ENCODE results near the gene ANKS1B.

Gene ANKS1B

GRCh38 chr12:99234702-99235101 lies 750.0 kb downstream of the ANKS1B start:
- TF ChIP-seq, protein P1, sequence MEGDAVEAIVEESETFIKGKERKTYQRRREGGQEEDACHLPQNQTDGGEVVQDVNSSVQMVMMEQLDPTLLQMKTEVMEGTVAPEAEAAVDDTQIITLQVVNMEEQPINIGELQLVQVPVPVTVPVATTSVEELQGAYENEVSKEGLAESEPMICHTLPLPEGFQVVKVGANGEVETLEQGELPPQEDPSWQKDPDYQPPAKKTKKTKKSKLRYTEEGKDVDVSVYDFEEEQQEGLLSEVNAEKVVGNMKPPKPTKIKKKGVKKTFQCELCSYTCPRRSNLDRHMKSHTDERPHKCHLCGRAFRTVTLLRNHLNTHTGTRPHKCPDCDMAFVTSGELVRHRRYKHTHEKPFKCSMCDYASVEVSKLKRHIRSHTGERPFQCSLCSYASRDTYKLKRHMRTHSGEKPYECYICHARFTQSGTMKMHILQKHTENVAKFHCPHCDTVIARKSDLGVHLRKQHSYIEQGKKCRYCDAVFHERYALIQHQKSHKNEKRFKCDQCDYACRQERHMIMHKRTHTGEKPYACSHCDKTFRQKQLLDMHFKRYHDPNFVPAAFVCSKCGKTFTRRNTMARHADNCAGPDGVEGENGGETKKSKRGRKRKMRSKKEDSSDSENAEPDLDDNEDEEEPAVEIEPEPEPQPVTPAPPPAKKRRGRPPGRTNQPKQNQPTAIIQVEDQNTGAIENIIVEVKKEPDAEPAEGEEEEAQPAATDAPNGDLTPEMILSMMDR (IDR thresholded peaks at IDR 0.05; ENCODE audit: low read depth, low read length) = no peak
- peaks cover 2% of the 10 kb centered on the region for H3K9me3 ChIP-seq (ENCODE audit: severe bottlenecking)
- DNase-seq = no peak
- H3K4me3 ChIP-seq (ENCODE audit: low read depth, low read length) = no peak overlapping the region
- H3K36me3 ChIP-seq = no peaks in the 10 kb centered on the region
- no peak overlapping the region for H3K27ac ChIP-seq
- H3K27me3 ChIP-seq (ENCODE audit: insufficient read depth, low read depth, severe bottlenecking) = no peaks in the 10 kb centered on the region

DNA sequence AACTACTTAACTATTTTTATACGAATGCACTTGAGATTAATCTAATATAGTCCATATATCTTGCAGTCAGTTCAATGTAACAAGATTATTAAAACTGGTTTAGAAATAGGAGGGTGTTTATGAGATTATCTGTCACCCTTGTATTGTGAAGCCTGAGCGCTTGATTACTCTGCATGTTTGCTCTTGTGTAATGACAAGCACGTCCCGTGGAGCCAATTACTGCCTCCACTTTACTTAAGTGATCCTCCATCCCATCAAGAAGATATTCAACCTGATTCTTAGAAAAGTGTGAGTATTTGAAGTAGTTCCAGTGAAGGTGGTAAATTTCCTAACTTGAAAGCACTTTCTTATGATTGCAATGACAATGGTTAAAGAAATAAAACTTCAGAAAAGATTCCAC lies 752.4 kb downstream of the ANKS1B start:
- H3K27me3 ChIP-seq (ENCODE audit: insufficient read depth, low read depth, severe bottlenecking) = no peaks in the 10 kb centered on the region
- H3K4me3 ChIP-seq (ENCODE audit: low read depth, low read length) = no peak overlapping the region
- no peak overlapping the region for H3K27ac ChIP-seq
- H3K9me3 ChIP-seq (ENCODE audit: severe bottlenecking) = no peaks in the 10 kb centered on the region
- TF ChIP-seq, protein P1 (IDR thresholded peaks at IDR 0.05; ENCODE audit: low read depth, low read length) = no peak
- no peaks in the 10 kb centered on the region for H3K36me3 ChIP-seq
- DNase-seq = no peak

- no peak for DNase-seq
- Histone ChIP-seq H3K27ac (no peak overlapping the region), H3K27me3 (ENCODE audit: insufficient read depth, low read depth, severe bottlenecking) (no peaks in the 10 kb centered on the region), H3K4me3 (ENCODE audit: low read depth, low read length) (no peak overlapping the region), H3K36me3 (no peaks in the 10 kb centered on the region), H3K9me3 (ENCODE audit: severe bottlenecking) (no peaks in the 10 kb centered on the region)
- TF ChIP-seq, protein P1 (IDR thresholded peaks at IDR 0.05; ENCODE audit: low read depth, low read length) = no peak
Measured at GRCh38 chr12:99231031-99231430, 753.7 kb downstream of the ANKS1B start.

DNA sequence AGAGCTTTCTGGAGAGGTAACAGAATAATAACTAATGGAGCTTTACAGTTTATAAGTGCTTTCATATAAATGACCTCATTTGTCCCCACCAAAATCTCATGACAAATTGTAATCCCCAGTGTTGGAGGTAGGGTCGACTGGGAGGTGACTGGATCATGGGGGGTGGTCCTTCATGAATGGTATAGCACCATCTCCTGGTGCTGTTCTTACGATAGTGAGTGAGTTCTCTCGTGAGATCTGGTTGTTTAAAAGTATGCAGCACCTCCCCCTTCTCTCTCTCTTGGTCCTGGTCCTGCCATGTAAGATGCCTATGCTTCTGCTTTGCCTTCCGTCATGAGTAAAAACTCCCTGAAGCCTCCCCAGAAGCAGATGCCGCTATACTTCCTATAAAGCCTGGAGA lies 760.5 kb downstream of the ANKS1B start:
- H3K27me3 ChIP-seq (ENCODE audit: insufficient read depth, low read depth, severe bottlenecking) = no peaks in the 10 kb centered on the region
- TF ChIP-seq, protein P1 (IDR thresholded peaks at IDR 0.05; ENCODE audit: low read depth, low read length) = no peak

DNA sequence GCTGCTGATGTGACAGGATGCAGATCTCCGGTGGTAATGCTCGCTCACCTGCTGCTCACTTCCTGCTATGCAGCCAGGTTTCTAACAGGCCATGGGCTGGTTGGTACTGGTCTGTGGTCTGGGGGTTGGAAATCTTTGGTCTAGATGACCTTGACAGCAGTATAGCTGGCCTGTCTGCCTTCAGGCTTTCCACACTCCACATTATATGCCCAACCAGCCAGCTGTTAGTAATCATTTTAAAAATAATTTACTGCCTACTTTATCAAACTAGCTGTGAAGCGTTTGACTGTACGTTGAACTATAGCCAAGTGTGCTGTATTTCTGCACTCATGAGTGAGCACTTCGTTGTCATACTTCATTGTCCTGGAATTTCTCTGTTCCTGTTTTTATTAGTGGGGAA lies 761.2 kb downstream of the ANKS1B start:
- H3K27me3 ChIP-seq (ENCODE audit: insufficient read depth, low read depth, severe bottlenecking) = no peaks in the 10 kb centered on the region
- H3K9me3 ChIP-seq (ENCODE audit: severe bottlenecking) = no peaks in the 10 kb centered on the region
- DNase-seq = no peak
- TF ChIP-seq, protein P1 (IDR thresholded peaks at IDR 0.05; ENCODE audit: low read depth, low read length) = no peak
- no peak overlapping the region for H3K4me3 ChIP-seq (ENCODE audit: low read depth, low read length)
- no peak overlapping the region for H3K27ac ChIP-seq
- H3K36me3 ChIP-seq = no peaks in the 10 kb centered on the region

More for the DNA sequence above, 760.5 kb downstream of the ANKS1B start:
- Histone ChIP-seq H3K9me3 (ENCODE audit: severe bottlenecking) (no peaks in the 10 kb centered on the region), H3K4me3 (ENCODE audit: low read depth, low read length) (no peak overlapping the region), H3K36me3 (no peaks in the 10 kb centered on the region), H3K27ac (no peak overlapping the region)
- no peak for DNase-seq

GRCh38 chr12:99213047-99213446 lies 771.7 kb downstream of the ANKS1B start:
- Histone ChIP-seq H3K4me3 (ENCODE audit: low read depth, low read length) (no peak overlapping the region), H3K27ac (no peak overlapping the region), H3K27me3 (ENCODE audit: insufficient read depth, low read depth, severe bottlenecking) (no peaks in the 10 kb centered on the region), H3K36me3 (no peaks in the 10 kb centered on the region), H3K9me3 (ENCODE audit: severe bottlenecking) (no peaks in the 10 kb centered on the region)
- TF ChIP-seq, protein P1 (IDR thresholded peaks at IDR 0.05; ENCODE audit: low read depth, low read length) = no peak
- DNase-seq = no peak
